ENCODE measurements around the gene CCNH. TPM values are rescaled to one million over a fixed set of nuclear protein-coding genes. Genes with fewer than 3 reads are reported as not detected.

The CCNH gene
- total and polyA plus RNA-seq, 2 experiments from 2014 or later, result 74.4 to 80.2 TPM

DNA sequence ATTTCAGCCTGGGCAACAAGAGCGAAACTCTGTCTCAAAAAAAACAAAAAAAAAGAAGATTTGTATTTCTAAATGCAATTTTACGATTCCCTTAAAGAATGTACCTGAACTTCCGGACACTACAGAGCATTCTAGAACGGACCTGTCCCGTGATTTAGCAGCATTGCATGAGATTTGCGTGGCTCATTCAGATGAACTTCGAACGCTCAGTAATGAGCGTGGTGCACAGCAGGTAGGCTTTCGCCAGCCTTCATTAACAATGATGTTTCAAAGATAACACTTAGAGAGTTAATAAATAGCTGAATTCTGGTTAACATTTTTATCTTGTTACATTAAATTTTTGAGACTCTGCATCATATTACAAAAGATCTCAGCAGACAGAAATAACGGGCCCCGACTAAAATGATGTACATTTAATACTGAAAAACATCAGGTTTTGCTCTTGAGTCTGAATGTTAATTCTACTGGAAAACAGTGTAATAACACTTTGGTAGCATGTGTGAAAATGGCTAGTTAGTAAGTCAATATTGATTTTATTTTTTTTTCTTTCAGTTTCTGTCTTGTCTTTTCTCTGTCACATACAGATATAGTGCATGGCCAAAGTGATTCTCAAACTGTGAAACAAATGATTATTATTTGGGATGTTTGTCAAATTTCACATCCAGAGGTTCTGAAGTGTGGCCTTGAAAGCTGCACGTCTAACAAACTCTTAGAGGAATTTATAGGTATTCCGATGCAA, 23.3 kb downstream of the CCNH start (continued):
- TF ChIP-seq, protein P1, sequence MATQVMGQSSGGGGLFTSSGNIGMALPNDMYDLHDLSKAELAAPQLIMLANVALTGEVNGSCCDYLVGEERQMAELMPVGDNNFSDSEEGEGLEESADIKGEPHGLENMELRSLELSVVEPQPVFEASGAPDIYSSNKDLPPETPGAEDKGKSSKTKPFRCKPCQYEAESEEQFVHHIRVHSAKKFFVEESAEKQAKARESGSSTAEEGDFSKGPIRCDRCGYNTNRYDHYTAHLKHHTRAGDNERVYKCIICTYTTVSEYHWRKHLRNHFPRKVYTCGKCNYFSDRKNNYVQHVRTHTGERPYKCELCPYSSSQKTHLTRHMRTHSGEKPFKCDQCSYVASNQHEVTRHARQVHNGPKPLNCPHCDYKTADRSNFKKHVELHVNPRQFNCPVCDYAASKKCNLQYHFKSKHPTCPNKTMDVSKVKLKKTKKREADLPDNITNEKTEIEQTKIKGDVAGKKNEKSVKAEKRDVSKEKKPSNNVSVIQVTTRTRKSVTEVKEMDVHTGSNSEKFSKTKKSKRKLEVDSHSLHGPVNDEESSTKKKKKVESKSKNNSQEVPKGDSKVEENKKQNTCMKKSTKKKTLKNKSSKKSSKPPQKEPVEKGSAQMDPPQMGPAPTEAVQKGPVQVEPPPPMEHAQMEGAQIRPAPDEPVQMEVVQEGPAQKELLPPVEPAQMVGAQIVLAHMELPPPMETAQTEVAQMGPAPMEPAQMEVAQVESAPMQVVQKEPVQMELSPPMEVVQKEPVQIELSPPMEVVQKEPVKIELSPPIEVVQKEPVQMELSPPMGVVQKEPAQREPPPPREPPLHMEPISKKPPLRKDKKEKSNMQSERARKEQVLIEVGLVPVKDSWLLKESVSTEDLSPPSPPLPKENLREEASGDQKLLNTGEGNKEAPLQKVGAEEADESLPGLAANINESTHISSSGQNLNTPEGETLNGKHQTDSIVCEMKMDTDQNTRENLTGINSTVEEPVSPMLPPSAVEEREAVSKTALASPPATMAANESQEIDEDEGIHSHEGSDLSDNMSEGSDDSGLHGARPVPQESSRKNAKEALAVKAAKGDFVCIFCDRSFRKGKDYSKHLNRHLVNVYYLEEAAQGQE (IDR thresholded peaks at IDR 0.05; ENCODE audit: unreplicated experiment), result no peak
- TF ChIP-seq CREB1 (CRISPR knock-in tag; IDR thresholded peaks at IDR 0.05; ENCODE audit: low read depth) (no peak), ZNF114 (CRISPR knock-in tag; IDR thresholded peaks at IDR 0.05) (no peak)

DNA sequence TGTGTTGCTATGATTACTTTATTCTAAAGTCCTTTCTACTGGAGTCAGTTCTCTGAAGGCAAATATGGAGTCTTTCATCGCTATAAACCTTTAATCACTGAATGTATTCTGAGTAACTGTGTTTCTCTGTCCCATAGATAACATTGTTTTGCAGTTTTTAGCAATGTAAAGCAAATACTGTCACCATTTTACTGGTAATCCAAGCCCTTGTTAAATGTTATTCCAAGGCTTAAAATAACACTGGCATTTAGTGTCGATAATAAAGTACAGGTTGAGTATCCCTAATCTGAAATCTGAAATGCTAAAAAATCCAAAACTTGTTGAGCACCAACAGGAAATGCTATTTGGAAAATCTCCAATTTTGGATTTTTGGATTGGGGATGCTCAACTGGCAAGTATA, 24.6 kb downstream of the CCNH start:
- no peaks in the 10 kb centered on the region for H3K79me2 ChIP-seq (replicated peaks; ENCODE audit: insufficient read depth)
- no peaks in the 10 kb centered on the region for H3F3A ChIP-seq (replicated peaks; ENCODE audit: low read depth)
- H3K4me1 ChIP-seq (ENCODE audit: insufficient read depth), result no peaks in the 10 kb centered on the region
- H3K27ac ChIP-seq (ENCODE audit: low read depth), result no peak overlapping the region
- no peak for ATAC-seq
- Mint-ChIP-seq H3K36me3 (ENCODE audit: low read depth) (peaks cover 63% of the 10 kb centered on the region), H3K27ac (no peak overlapping the region), H3K27me3 (ENCODE audit: insufficient read depth, low read depth, poor library complexity) (peaks cover 2% of the 10 kb centered on the region), H3K4me3 (no peak overlapping the region), H3K4me1 (no peaks in the 10 kb centered on the region), H3K9me3 (no peaks in the 10 kb centered on the region)
- H4K20me1 ChIP-seq (replicated peaks; ENCODE audit: insufficient read depth), result peaks cover 3% of the 10 kb centered on the region; the same call in 1 of the 2 replicates
- no peak overlapping the region for H3K4me2 ChIP-seq
- H3K27me3 ChIP-seq (ENCODE audit: insufficient read depth), result no peaks in the 10 kb centered on the region
- no peak overlapping the region for H3K4me3 ChIP-seq
- no peaks in the 10 kb centered on the region for H3K9me2 ChIP-seq (ENCODE audit: insufficient read depth)
- no peak for DNase-seq (ENCODE audit: low spot score)
- H2AFZ ChIP-seq, result no peak overlapping the region
- no peak for TF ChIP-seq ZNF114 (CRISPR knock-in tag; IDR thresholded peaks at IDR 0.05)
- TF ChIP-seq POLR2AphosphoS5 (IDR thresholded peaks at IDR 0.05; ENCODE audit: low read depth), result no peak
- TF ChIP-seq, protein P1 (IDR thresholded peaks at IDR 0.05; ENCODE audit: unreplicated experiment), result no peak
- no peak for TF ChIP-seq ZNF331 (CRISPR knock-in tag; IDR thresholded peaks at IDR 0.05; ENCODE audit: low read depth)
- TF ChIP-seq, protein P2, sequence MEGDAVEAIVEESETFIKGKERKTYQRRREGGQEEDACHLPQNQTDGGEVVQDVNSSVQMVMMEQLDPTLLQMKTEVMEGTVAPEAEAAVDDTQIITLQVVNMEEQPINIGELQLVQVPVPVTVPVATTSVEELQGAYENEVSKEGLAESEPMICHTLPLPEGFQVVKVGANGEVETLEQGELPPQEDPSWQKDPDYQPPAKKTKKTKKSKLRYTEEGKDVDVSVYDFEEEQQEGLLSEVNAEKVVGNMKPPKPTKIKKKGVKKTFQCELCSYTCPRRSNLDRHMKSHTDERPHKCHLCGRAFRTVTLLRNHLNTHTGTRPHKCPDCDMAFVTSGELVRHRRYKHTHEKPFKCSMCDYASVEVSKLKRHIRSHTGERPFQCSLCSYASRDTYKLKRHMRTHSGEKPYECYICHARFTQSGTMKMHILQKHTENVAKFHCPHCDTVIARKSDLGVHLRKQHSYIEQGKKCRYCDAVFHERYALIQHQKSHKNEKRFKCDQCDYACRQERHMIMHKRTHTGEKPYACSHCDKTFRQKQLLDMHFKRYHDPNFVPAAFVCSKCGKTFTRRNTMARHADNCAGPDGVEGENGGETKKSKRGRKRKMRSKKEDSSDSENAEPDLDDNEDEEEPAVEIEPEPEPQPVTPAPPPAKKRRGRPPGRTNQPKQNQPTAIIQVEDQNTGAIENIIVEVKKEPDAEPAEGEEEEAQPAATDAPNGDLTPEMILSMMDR (conservative IDR thresholded peaks at IDR 0.05; ENCODE audit: low read depth in 2 of 2), result no peak
- no peak for TF ChIP-seq NANOG (IDR thresholded peaks at IDR 0.05; ENCODE audit: borderline replicate concordance)
- TF ChIP-seq, protein P3, sequence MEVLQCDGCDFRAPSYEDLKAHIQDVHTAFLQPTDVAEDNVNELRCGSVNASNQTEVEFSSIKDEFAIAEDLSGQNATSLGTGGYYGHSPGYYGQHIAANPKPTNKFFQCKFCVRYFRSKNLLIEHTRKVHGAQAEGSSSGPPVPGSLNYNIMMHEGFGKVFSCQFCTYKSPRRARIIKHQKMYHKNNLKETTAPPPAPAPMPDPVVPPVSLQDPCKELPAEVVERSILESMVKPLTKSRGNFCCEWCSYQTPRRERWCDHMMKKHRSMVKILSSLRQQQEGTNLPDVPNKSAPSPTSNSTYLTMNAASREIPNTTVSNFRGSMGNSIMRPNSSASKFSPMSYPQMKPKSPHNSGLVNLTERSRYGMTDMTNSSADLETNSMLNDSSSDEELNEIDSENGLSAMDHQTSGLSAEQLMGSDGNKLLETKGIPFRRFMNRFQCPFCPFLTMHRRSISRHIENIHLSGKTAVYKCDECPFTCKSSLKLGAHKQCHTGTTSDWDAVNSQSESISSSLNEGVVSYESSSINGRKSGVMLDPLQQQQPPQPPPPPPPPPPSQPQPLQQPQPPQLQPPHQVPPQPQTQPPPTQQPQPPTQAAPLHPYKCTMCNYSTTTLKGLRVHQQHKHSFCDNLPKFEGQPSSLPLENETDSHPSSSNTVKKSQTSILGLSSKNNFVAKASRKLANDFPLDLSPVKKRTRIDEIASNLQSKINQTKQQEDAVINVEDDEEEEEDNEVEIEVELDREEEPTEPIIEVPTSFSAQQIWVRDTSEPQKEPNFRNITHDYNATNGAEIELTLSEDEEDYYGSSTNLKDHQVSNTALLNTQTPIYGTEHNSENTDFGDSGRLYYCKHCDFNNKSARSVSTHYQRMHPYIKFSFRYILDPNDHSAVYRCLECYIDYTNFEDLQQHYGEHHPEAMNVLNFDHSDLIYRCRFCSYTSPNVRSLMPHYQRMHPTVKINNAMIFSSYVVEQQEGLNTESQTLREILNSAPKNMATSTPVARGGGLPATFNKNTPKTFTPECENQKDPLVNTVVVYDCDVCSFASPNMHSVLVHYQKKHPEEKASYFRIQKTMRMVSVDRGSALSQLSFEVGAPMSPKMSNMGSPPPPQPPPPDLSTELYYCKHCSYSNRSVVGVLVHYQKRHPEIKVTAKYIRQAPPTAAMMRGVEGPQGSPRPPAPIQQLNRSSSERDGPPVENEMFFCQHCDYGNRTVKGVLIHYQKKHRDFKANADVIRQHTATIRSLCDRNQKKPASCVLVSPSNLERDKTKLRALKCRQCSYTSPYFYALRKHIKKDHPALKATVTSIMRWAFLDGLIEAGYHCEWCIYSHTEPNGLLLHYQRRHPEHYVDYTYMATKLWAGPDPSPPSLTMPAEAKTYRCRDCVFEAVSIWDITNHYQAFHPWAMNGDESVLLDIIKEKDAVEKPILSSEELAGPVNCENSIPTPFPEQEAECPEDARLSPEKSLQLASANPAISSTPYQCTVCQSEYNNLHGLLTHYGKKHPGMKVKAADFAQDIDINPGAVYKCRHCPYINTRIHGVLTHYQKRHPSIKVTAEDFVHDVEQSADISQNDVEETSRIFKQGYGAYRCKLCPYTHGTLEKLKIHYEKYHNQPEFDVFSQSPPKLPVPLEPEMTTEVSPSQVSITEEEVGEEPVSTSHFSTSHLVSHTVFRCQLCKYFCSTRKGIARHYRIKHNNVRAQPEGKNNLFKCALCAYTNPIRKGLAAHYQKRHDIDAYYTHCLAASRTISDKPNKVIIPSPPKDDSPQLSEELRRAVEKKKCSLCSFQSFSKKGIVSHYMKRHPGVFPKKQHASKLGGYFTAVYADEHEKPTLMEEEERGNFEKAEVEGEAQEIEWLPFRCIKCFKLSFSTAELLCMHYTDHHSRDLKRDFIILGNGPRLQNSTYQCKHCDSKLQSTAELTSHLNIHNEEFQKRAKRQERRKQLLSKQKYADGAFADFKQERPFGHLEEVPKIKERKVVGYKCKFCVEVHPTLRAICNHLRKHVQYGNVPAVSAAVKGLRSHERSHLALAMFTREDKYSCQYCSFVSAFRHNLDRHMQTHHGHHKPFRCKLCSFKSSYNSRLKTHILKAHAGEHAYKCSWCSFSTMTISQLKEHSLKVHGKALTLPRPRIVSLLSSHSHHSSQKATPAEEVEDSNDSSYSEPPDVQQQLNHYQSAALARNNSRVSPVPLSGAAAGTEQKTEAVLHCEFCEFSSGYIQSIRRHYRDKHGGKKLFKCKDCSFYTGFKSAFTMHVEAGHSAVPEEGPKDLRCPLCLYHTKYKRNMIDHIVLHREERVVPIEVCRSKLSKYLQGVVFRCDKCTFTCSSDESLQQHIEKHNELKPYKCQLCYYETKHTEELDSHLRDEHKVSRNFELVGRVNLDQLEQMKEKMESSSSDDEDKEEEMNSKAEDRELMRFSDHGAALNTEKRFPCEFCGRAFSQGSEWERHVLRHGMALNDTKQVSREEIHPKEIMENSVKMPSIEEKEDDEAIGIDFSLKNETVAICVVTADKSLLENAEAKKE (CRISPR knock-in tag; IDR thresholded peaks at IDR 0.05), result no peak
- peaks cover 39% of the 10 kb centered on the region for H3K36me3 ChIP-seq (ENCODE audit: insufficient read depth)

Measured in GM23338 (cell line).